Measurements from ENCODE around the gene PARD6B. TPM values are rescaled to one million over a fixed set of nuclear protein-coding genes. Genes with fewer than 3 reads are reported as not detected.
A peak's percentile ranks its signal among the peaks of the same experiment; 100 is the strongest.

The PARD6B gene
- total RNA-seq, 1 experiment from 2014 or later: 41.3 TPM

- Histone ChIP-seq H3K4me3 (replicated peaks in 1 of 2; ENCODE audit: low read depth in 1 of 2, low read length in 2 of 2) (peak overlapping the region; percentile 56 to 61), H3K4me2 (ENCODE audit: low read length) (peak overlapping the region; percentile 83)
- peak; percentile 7 for ATAC-seq
These were observed 2.2 kb upstream of the PARD6B start for GRCh38 chr20:50728981-50729874.

More at GRCh38 chr20:50728981-50729874, 2.2 kb upstream of the PARD6B start:
- Histone ChIP-seq H3K27ac (ENCODE audit: low read depth, low read length) (peak overlapping the region; percentile 92), H2AFZ (ENCODE audit: low read depth, low read length, poor library complexity, severe bottlenecking) (peak overlapping the region; percentile 4), H4K20me1 (ENCODE audit: insufficient read depth) (no peaks in the 10 kb centered on the region), H3K4me1 (ENCODE audit: control insufficient read depth in 1 of 2, insufficient read depth in 2 of 2, low read length in 2 of 2) (peaks cover 73 to 84% of the 10 kb centered on the region in 2 experiments), H3K79me2 (ENCODE audit: insufficient read depth, low read length) (peaks cover 32% of the 10 kb centered on the region), H3K27me3 (ENCODE audit: insufficient read depth, low read length) (no peaks in the 10 kb centered on the region), H3K9me3 (ENCODE audit: control insufficient read depth in 1 of 2, insufficient read depth in 1 of 2, low read depth in 1 of 2, low read length in 2 of 2) (no peaks in the 10 kb centered on the region), H3K9me2 (ENCODE audit: insufficient read depth) (no peaks in the 10 kb centered on the region), H3K9ac (ENCODE audit: low read length) (peak overlapping the region; percentile 78), H3K36me3 (ENCODE audit: control insufficient read depth in 1 of 2, insufficient read depth in 2 of 2, low read length in 2 of 2) (peaks cover 2 to 8% of the 10 kb centered on the region in 2 experiments; a peak in 2 of 4 replicates)
- ChIA-PET RAD21 (ENCODE audit: low non-redundant PET in 1 of 2, low total read pairs in 2 of 2, uncharacterized antibody in 2 of 2, unreplicated experiment in 2 of 2) (no interaction called here), CTCF (interaction anchor here (1.0 to 2.9 kb wide), 8 partner anchors 12 to 103 kb away, joined by 3 to 11 read pairs (median 5); no protein-coding TSS in a partner anchor), POLR2A (interaction anchor here (0.6 to 3.6 kb wide), 18 partner anchors 8 to 759 kb away, joined by 3 to 17 read pairs (median 4); no protein-coding TSS in a partner anchor)
- intact Hi-C loops (cut with micrococcal nuclease): no loop called here
- TF ChIP-seq EGR1 (IDR thresholded peaks at IDR 0.05; ENCODE audit: low read depth): no peak
- peak; percentile 55 for TF ChIP-seq YY1 (IDR thresholded peaks at IDR 0.05; ENCODE audit: extremely low read depth, insufficient replicate concordance, low read depth, low read length)
- TF ChIP-seq MAX (IDR thresholded peaks at IDR 0.05): no peak
- TF ChIP-seq, protein P1, sequence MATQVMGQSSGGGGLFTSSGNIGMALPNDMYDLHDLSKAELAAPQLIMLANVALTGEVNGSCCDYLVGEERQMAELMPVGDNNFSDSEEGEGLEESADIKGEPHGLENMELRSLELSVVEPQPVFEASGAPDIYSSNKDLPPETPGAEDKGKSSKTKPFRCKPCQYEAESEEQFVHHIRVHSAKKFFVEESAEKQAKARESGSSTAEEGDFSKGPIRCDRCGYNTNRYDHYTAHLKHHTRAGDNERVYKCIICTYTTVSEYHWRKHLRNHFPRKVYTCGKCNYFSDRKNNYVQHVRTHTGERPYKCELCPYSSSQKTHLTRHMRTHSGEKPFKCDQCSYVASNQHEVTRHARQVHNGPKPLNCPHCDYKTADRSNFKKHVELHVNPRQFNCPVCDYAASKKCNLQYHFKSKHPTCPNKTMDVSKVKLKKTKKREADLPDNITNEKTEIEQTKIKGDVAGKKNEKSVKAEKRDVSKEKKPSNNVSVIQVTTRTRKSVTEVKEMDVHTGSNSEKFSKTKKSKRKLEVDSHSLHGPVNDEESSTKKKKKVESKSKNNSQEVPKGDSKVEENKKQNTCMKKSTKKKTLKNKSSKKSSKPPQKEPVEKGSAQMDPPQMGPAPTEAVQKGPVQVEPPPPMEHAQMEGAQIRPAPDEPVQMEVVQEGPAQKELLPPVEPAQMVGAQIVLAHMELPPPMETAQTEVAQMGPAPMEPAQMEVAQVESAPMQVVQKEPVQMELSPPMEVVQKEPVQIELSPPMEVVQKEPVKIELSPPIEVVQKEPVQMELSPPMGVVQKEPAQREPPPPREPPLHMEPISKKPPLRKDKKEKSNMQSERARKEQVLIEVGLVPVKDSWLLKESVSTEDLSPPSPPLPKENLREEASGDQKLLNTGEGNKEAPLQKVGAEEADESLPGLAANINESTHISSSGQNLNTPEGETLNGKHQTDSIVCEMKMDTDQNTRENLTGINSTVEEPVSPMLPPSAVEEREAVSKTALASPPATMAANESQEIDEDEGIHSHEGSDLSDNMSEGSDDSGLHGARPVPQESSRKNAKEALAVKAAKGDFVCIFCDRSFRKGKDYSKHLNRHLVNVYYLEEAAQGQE (IDR thresholded peaks at IDR 0.05; ENCODE audit: low read depth): no peak
- no peak for TF ChIP-seq RAD21 (IDR thresholded peaks at IDR 0.05; ENCODE audit: low read depth)
- no peak for TF ChIP-seq CEBPB (IDR thresholded peaks at IDR 0.05; ENCODE audit: low read depth)
- TF ChIP-seq CTCF (IDR thresholded peaks at IDR 0.05 in 2 of 3, conservative IDR thresholded peaks at IDR 0.05 in 1 of 3; ENCODE audit: borderline replicate concordance in 1 of 3, insufficient read depth in 1 of 3, low read depth in 2 of 3, low read length in 2 of 3): no peak
- peak; percentile 77 for DNase-seq (ENCODE audit: low read depth, low spot score)
- BruUV-seq (replicated peaks): no TSS peak

All from HCT116 (cell line).